ENCODE data around the gene GALNT5. TPM values are rescaled to one million over a fixed set of nuclear protein-coding genes. Genes with fewer than 3 reads are reported as not detected.

Gene GALNT5
- total RNA-seq, 1 experiment from 2014 or later: 0.08 TPM

GRCh38 chr2:157227592-157227991 lies 29.9 kb upstream of the GALNT5 start:
- no peak for TF ChIP-seq POLR2AphosphoS5 (IDR thresholded peaks at IDR 0.05; ENCODE audit: low read depth, low read length)
- TF ChIP-seq REST (IDR thresholded peaks at IDR 0.05; ENCODE audit: insufficient read depth in 1 of 2, low read depth in 2 of 2, low read length in 1 of 2): no peak
- no peak for TF ChIP-seq SIN3A (IDR thresholded peaks at IDR 0.05; ENCODE audit: borderline replicate concordance, insufficient read depth, low read depth, low read length)
- no peak for TF ChIP-seq CTCF (IDR thresholded peaks at IDR 0.05)
- no peak for TF ChIP-seq TCF7L2 (IDR thresholded peaks at IDR 0.05; ENCODE audit: low read depth, low read length)
- ChIA-PET POLR2A (no interaction called here), CTCF (no interaction called here)
- Histone ChIP-seq H3K4me1 (ENCODE audit: control insufficient read depth, insufficient read depth, low read length) (no peaks in the 10 kb centered on the region), H3K4me3 (ENCODE audit: low read depth in 2 of 2, low read length in 2 of 2) (no peak overlapping the region), H3K27me3 (ENCODE audit: control insufficient read depth, insufficient read depth, low read length) (no peaks in the 10 kb centered on the region), H3K27ac (ENCODE audit: low read length) (no peak overlapping the region), H3K36me3 (ENCODE audit: control insufficient read depth, insufficient read depth, low read length) (no peaks in the 10 kb centered on the region), H3K9me3 (ENCODE audit: control insufficient read depth, insufficient read depth, low read depth, low read length) (no peaks in the 10 kb centered on the region)
- in situ Hi-C loops (cut with HindIII; ENCODE audit: low pct_unique_long_range_greater_than_20kb, low sequenced_read_pairs) (no loop called here), intact Hi-C loops (cut with micrococcal nuclease; ENCODE audit: unreplicated experiment) (no loop called here)
- no TSS peak for BruUV-seq (replicated peaks)
- DNase-seq (ENCODE audit: low read depth, low spot score): no peak
- ATAC-seq: no peak

GRCh38 chr2:157228946-157229345 lies 28.6 kb upstream of the GALNT5 start:
- intact Hi-C loops (cut with micrococcal nuclease; ENCODE audit: unreplicated experiment): no loop called here
- no peaks in the 10 kb centered on the region for H3K4me1 ChIP-seq (ENCODE audit: control insufficient read depth, insufficient read depth, low read length)
- no peaks in the 10 kb centered on the region for H3K27me3 ChIP-seq (ENCODE audit: control insufficient read depth, insufficient read depth, low read length)
- ChIA-PET POLR2A (no interaction called here), CTCF (no interaction called here)
- TF ChIP-seq REST (IDR thresholded peaks at IDR 0.05; ENCODE audit: insufficient read depth in 1 of 2, low read depth in 2 of 2, low read length in 1 of 2) (no peak), CTCF (IDR thresholded peaks at IDR 0.05) (no peak), SIN3A (IDR thresholded peaks at IDR 0.05; ENCODE audit: borderline replicate concordance, insufficient read depth, low read depth, low read length) (no peak), POLR2AphosphoS5 (IDR thresholded peaks at IDR 0.05; ENCODE audit: low read depth, low read length) (no peak), TCF7L2 (IDR thresholded peaks at IDR 0.05; ENCODE audit: low read depth, low read length) (no peak)
- H3K27ac ChIP-seq (ENCODE audit: low read length): no peak overlapping the region
- ATAC-seq (no peak), DNase-seq (ENCODE audit: low read depth, low spot score) (no peak)
- no peak overlapping the region for H3K4me3 ChIP-seq (ENCODE audit: low read depth in 2 of 2, low read length in 2 of 2)
- H3K36me3 ChIP-seq (ENCODE audit: control insufficient read depth, insufficient read depth, low read length): no peaks in the 10 kb centered on the region
- no TSS peak for BruUV-seq (replicated peaks)
- H3K9me3 ChIP-seq (ENCODE audit: control insufficient read depth, insufficient read depth, low read depth, low read length): no peaks in the 10 kb centered on the region
- in situ Hi-C loops (cut with HindIII; ENCODE audit: low pct_unique_long_range_greater_than_20kb, low sequenced_read_pairs): no loop called here

Data from Panc1 (cell line).